ENCODE measurements around the gene SLC39A12.
"Not testable (repeated sequence)": the region's sequence is repeated elsewhere in the genome, so short reads cannot be mapped to it uniquely, and the experiment has no call there.

SLC39A12 gene

DNA sequence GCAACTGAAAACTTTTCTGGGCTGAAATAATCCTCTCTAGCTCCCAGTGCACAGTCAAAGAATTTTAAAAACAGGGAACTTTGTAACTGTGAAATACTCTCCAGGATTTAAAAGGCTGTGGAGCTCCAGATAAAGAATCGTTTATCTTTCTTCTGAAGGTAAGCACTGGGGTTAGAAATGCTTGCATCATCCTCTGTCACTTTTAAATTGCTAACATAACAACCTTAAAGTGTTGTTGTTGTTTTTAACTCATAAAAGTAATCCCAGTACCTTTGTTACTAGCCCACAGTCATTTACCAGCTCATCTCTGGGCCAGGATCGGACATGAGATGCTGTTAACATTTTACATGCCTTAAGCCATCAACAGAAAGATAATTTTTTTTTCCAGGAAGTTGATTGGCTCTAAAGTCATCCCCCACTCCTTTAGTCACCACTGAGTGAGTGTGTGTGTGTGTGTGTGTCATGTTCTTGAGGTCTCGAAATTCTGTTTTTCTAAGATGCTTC, at the start of gene SLC39A12:
Gene SLC39A12, plus strand, starts transcription at position 51 of the 504 bp plus-strand sequence. CDS start 1,359 bp downstream, outside the sequence.
- no peak for DNase-seq

- DNase-seq, result no peak
Observed at GRCh38 chr10:17904564-17904963, 47.2 kb upstream of the SLC39A12 start.

DNA sequence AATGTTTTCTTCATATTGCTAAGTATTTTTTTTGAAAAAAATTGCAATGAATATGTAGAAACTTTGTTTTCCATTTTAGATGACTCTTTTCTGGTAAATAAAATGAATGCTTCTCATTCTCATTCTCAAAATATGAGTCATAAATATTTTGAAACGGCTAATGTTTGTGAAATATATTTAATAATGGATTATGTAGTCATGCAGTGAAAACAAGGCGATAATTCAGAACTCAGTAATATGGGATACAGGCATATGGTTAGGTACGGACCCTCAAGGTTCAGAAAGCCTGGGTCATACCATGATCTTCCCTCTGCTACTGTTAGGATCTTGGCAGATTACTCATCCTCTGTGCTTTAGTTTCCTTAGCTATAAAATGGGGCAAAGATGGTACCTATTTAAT, 46.2 kb upstream of the SLC39A12 start:
- no peak for DNase-seq

DNA sequence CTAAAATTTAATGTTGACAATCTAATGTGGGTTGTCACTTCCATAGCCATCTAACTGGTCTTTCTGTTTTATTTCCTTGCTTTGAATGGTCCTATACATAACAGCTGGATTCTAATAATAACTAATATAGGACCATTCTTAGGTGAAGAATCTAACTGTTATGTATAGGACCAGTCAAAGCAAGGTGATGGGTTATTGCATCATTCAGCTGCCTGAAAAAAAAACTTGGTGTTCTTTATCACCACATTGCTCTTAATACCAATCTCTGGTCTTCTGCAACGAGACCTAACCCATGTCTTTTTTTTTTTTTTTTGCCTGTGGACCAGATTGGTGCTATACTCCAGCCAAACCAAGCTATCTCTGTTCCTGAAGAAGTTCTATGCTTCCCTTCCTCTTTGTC, 45.7 kb upstream of the SLC39A12 start:
- no peak for DNase-seq

- DNase-seq, result no peak
Observed at GRCh38 chr10:17907641-17908040, 44.1 kb upstream of the SLC39A12 start.

DNA sequence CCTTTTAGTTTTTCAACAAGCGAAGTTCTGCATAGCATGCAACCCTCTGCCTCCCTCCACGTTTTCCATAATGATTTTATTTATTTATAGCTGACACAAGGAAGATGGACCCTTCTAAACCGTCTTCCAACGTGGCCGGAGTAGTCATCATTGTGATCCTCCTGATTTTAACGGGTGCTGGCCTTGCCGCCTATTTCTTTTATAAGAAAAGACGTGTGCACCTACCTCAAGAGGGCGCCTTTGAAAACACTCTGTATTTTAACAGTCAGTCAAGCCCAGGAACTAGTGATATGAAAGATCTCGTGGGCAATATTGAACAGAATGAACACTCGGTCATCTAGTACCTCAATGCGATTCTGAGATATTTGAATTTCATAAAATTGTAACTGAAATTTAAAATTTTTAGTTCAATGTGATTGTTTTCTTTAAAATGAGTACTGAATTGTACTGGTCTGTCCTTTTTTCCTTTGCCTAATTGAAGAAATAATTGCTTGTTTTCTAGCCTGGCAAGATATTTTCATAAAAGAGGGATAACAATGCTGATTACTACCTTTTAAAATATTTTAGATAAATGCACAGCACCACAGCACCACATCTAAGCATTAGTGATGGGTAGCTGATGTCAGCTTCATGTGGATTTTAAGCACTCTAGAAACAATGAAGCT, 41.5 kb upstream of the SLC39A12 start:
- no peak for DNase-seq

DNA sequence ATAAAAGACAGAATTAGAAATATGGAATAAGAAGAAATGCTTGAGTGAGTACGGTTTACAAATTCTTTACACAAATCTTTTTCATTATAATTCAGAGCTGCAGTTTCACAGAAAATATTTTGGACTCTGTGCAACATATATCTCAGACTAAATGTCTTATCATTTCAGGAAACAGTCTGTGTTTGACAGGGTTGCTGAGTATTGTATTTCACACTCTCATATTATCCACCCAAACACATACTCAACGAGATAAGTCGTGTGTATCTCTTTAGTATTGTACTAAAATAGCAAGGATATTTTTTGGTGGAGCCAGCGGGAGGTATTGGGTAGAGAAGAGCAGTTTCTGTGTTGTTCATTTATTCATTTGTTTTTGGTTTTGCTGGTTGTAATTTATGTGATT, 39.0 kb upstream of the SLC39A12 start:
- no peak for DNase-seq

DNA sequence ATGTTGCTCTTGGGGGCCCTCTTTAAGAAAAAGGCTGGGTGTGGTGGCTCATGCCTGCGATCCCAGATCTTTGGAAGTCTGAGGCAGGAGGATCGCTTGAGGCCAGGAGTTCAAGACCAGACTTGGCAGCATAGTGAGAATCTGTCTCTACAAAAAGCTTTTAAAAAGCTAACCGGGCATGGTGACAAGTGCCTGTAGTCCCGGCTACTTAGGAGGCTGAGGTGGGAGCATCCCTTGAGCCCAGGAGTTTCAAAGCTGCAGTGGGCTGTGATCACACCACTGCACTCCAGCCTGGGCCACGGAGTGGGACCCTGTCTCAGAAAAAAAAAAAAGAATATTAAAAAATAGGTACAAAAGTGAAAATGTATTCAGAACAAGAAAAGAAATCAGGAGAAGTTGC, 38.1 kb upstream of the SLC39A12 start:
- no peak for DNase-seq

DNA sequence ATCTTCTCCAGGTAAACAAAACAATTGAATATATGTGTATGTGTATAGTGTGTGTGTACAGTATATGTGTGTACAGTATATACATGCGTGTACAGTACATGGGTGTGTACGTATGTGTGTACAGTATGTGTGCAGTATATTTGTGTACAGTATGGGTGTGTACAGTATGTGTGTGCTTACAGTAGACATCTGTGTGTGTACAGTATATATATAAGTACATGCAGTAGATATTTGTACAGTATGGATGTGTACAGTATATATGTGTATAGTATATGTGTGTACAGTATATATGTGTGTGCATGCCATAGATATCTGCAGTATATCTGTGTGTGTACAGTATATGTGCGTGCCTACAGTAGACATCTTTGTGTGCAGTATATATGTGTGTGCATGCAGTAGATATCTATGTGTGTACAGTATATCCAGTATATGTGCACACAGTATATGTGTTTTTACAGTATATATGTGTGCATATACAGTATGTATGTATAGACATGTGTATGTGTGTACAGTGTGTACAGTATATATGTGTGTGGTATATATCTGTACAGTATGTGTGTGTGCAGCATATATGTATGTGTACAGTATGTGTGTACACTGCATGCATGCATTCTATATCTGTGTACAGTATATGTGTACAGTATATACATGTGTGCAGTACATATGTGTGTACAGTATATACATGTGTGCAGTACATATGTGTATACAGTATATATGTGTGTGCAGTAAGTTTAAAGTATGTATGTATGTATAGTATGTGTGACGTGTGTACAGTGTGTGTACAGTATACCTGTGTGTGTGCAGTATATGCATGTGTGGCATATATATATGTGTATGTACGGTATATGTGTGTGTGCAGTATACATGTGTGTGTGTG, 37.3 kb upstream of the SLC39A12 start:
- DNase-seq, result no peak

- no peak for DNase-seq
Observed at GRCh38 chr10:17915181-17915580, 36.5 kb upstream of the SLC39A12 start.

- DNase-seq, result no peak
Observed at GRCh38 chr10:17918187-17918903, 33.4 kb upstream of the SLC39A12 start.

GRCh38 chr10:17921378-17921777, 30.3 kb upstream of the SLC39A12 start:
- no peak for DNase-seq

- no peak for DNase-seq
Observed at GRCh38 chr10:17923728-17924127, 28.0 kb upstream of the SLC39A12 start.

GRCh38 chr10:17943033-17943745, 8.5 kb upstream of the SLC39A12 start:
- no peak for DNase-seq

DNA sequence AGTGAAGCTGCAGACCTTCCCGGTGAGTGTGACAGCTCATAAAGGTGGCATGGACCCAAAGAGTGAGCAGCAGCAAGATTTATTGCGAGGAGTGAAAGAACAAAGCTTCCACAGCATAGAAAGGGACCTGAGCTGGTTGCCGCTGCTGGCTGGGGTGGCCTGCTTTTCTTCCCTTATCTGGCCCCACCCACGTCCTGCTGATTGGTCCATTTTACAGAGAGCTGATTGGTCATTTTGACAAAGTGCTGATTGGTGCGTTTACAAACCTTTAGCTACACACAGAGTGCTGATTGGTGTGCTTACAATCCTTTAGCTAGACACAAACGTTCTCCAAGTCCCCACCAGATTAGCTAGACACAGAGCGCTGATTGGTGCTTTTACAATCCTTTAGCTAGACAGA, 1.4 kb upstream of the SLC39A12 start:
- not testable (repeated sequence) for DNase-seq

DNA sequence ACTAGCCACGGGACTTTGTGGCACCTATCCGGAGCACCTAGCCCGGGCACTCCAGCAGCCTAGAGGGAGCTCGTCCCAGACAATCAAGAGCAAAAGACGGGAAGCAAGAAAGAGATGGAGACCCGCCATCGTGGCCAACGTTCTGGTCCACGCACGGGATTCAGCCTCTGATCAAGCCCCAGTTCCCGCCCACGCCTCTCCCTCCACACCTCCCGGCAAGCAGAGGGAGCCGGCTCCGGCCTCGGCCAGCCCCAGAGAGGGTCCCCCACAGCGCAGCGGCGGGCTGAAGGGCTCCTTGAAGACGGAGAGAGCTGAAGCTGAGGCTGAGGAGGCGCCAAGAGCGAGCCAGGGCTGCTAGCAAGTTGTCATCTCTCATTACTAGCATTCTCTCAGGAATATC, 992 bp upstream of the SLC39A12 start:
- DNase-seq, result no peak

- DNase-seq, result not testable (repeated sequence)
Observed at GRCh38 chr10:17954372-17954771, 2.7 kb downstream of the SLC39A12 start.

DNA sequence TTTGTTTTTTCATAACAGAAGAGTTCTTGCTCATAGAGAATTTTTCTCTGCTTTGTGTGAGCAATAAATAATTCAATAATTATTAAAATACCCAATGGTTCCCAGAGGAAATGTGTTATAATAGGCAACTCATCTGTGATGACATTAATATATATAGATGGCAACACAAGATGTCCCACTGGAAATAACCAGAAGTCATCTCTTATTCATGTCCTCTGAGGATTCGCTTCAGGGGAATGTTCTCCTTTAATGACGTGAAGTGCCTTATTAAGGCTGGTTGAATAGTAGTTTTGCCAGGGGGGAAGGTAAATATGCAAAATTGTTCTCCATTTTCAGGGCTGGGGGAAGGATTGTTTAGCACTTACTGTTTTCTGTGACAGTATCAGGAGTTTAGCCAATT, 3.1 kb downstream of the SLC39A12 start:
- no peak for DNase-seq

DNA sequence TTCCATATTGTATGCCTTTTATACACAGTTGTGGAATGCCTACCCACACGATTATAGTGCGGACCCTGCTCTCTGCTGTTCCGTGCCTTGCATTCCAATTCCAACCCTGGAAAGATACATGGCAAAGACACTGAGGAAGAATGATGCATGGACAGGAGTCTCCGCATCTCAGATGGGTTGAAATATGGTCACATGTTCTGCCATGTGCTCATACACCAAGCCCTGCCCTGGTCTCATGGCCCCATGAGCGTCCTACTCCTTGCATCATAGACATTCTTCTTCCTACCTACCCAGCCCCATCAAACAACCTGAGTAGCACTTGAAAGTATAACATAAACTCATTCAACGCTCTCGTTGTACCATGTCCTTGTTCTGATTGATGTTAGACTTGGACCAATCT, 6.3 kb downstream of the SLC39A12 start:
- DNase-seq, result no peak

DNA sequence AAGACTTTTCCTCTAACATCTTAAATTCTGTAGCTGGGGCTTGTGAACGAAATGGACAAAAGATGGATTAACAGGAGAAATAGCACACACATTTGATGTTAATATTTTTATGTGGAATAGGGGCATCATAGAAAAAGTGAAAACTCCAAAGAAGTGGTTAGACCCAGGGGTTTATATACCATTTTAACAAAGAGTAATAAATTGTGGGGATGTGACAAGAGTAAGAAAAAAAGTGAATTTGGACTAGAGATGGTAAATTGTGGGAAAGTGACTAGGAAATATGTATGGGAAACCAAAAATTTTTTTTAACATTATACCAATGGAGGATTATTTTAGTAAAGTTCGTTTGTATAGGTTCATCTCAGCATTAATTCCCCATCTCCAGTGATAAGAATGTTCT, 8.2 kb downstream of the SLC39A12 start:
- no peak for DNase-seq

- DNase-seq, result no peak
Observed at GRCh38 chr10:17961551-17962422, 10.1 kb downstream of the SLC39A12 start.

- no peak for DNase-seq
Observed at GRCh38 chr10:17963431-17963830, 11.7 kb downstream of the SLC39A12 start.
